ENCODE results near the gene BASP1.
"Not testable (repeated sequence)": the region's sequence is repeated elsewhere in the genome, so short reads cannot be mapped to it uniquely, and the experiment has no call there.

The BASP1 gene

DNA sequence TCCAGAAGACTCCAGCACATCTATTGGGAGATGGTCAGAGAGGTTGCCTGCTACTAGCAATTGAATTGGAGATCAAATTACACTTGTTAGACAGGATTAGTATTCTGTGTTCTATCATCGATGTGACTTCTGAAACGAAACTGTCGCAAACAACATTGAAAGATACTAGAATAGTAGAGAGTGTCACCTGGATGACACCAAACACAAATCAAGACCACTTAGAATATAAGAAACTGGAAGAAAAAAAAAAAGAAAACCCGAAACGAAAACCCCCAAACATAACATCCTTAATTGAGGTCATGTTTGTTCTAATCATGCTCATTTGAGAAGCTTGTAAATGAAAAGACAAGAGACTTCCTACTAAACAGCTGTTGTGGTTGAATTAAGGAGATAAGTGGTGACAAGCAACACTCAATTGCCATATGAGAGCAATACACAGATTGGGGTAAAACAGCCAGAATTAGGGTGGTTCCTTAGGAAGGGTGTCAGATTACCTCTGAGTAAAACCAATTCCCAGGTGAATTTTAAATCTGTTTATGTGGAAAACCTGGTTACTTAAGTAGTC, 97.6 kb downstream of the BASP1 start:
- DNase-seq (ENCODE audit: low read depth in 2 of 2, low spot score in 1 of 2) = no peak

DNA sequence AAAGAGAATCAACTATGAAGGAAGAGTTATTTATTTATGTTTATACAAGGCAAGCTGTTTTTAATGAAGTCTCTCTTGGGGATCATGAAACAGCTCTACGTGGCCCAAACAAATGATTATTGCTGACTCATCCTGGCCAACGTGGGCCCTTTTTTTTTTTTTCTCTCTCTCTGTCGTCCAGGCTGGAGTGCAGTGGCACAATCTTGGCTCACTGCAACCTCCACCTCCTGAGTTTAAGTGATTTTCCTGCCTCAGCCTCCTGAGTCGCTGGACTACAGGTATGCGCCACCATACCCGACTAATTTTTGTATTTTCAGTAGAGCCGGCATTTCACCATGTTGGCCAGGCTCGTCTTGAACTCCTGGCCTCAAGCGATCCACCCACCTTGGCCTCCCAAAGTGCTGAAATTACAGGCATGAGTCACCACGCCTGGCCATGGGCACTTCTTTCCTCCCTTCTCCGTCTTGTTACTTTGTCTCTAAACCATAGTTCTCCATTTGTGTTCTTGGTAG, 98.3 kb downstream of the BASP1 start:
- DNase-seq (ENCODE audit: low read depth in 2 of 2, low spot score in 1 of 2) = no peak

DNA sequence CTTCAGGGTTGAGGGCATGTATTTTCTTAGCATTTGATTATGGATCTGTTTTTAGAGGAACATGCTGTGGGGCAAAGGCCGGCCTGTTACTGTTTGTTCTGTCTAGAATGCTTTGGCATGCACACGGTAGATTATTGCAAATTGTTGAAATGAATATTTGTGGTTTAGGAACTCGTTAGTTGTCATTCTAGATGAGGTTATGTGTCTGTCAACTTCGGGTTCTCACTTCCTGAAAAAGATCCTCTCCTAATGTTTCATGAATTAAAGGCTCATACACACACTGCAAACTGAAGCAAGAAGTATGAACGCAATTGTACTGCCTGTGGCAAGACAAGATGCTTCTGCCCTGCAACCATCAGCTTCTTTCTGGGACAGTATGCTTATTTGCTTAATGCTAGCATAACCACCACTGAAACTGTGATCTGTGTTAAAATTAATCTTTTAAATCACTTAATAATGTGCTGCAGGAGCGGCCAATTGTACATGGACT, 99.6 kb downstream of the BASP1 start:
- no peak for DNase-seq (ENCODE audit: low read depth in 2 of 2, low spot score in 1 of 2)

DNA sequence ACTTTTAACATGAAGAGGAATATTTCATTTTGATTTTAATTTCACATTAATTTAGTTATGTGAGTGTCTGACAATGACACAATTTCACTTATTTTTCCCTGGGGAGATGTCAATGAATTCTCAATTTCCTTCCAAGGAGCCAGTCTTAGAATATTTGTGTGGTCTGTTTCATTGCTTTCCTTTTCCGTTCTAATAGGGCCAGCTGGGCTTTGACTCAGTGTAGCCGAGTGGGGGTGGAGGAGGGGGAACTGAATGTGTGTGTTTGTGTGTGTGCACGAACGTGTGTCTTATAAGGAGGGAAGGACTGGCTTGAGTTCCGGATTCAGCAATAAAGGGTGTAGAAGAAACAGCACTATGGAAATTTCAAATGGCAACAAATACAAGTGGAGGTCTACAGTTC, 100.0 kb downstream of the BASP1 start:
- no peak for DNase-seq (ENCODE audit: low read depth in 2 of 2, low spot score in 1 of 2)

DNA sequence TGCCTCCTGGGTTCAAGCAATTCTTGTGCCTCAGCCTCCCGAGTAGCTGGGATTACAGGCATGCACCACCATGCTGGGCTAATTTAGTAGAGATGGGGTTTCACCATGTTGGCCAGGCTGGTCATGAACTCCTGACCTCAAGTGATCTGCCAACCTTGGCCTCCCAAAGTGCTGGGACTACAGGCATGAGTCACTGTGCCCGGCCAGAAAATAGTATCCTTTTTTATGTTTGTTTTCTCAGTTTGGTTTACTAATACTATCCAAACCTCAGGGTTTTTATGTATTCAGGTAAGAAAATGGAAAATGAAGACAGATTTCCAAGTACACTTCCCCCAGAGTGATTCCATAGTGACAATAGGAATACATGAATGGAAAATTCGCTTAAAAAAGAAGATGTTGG, 101.7 kb downstream of the BASP1 start:
- DNase-seq (ENCODE audit: low read depth in 2 of 2, low spot score in 1 of 2) = not testable (repeated sequence)

DNA sequence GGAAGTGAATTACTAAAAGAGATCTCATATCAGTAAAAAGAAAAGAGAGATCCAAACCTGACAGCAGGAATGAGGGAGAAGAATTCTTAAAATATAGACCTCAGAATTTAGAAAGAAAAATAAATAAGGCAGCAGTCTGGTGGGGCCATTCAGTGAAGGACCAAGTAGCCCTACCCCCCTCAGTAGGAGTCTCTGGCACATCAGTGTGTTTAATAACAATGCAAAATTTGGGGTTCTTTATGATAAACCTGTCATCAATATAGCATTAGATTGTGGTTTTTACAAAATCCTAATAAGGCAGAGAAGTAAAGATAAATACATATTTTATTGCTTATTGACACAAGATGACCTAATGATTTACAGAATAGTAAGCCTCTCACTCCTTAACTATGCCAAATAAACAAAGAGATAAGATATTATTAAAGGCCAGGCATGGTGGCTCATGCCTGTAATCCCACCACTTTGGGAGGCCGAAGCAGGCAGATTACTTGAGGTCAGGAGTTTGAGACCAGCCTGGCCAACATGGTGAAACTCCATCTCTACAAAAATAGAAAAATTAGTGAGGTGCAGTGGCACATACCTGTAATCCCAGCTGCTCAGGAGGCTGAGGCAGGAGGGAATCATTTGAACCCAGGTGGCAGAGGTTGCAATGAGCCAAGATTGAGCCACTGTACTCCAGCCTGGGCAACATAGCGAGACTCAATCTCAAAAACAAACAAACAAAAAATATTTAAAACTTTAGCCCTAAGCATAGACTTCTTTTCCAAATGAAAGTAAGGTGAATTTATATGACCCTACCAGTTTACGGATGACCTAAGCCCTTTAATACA, 108.6 kb downstream of the BASP1 start:
- DNase-seq (ENCODE audit: low read depth in 2 of 2, low spot score in 1 of 2) = no peak
